Trophoblast cell (in vitro differentiated cells and primary cell): ENCODE measurements around the gene HTT.

Source experiments
- DNase-seq, 2 donors: peaks; one replicate each; pipeline ENCODE4 v3.0.0-alpha.2; 2016
- H2AFZ ChIP-seq: 2 replicates; pipeline ENCODE4 v1.6.1; 2013; ENCODE audit warnings: low read length, moderate library complexity, mild to moderate bottlenecking; ENCODE audit not compliant: insufficient read depth, poor library complexity
- H2AK5ac ChIP-seq: 2 replicates; pipeline ENCODE4 v1.6.1; 2013; ENCODE audit warnings: mild to moderate bottlenecking, low read length
- H2BK120ac ChIP-seq: 2 replicates; pipeline ENCODE4 v1.6.1; 2013; ENCODE audit warnings: low read length, mild to moderate bottlenecking, moderate library complexity; ENCODE audit not compliant: insufficient read depth, poor library complexity
- H2BK12ac ChIP-seq: 2 replicates; pipeline ENCODE4 v1.6.1; 2013; ENCODE audit warnings: mild to moderate bottlenecking, low read length, moderate library complexity
- H2BK5ac ChIP-seq: 2 replicates; pipeline ENCODE4 v1.6.1; 2013; ENCODE audit warnings: low read length, low read depth, moderate library complexity, mild to moderate bottlenecking; ENCODE audit not compliant: poor library complexity
- H3K14ac ChIP-seq: 2 replicates; pipeline ENCODE4 v1.6.1; 2013; ENCODE audit warnings: mild to moderate bottlenecking, low read length
- H3K18ac ChIP-seq: 2 replicates; pipeline ENCODE4 v1.6.1; 2013; ENCODE audit warnings: mild to moderate bottlenecking, low read length
- H3K23ac ChIP-seq: 2 replicates; pipeline ENCODE4 v1.6.1; 2013; ENCODE audit warnings: low read length
- H3K27ac ChIP-seq: 2 replicates; pipeline ENCODE4 v1.5.1; 2013; ENCODE audit warnings: low read depth, mild to moderate bottlenecking, inconsistent platforms, low read length, moderate library complexity
- H3K27me3 ChIP-seq: 2 replicates; pipeline ENCODE4 v1.6.1; 2013; ENCODE audit warnings: inconsistent platforms, mild to moderate bottlenecking, low read length, moderate library complexity; ENCODE audit not compliant: insufficient read depth
- H3K36me3 ChIP-seq, 2 experiments: 1 replicate in 1 of 2; 2 replicates in 1 of 2; pipeline ENCODE4 v1.6.1; 2013; ENCODE audit warnings: low read length in 2 of 2, mild to moderate bottlenecking in 2 of 2, moderate library complexity in 1 of 2; ENCODE audit not compliant: insufficient read depth in 2 of 2, control insufficient read depth in 1 of 2
- H3K4ac ChIP-seq: 2 replicates; pipeline ENCODE4 v1.6.1; 2013; ENCODE audit warnings: low read depth, mild to moderate bottlenecking, low read length, moderate library complexity
- H3K4me1 ChIP-seq, 2 experiments: 1 replicate in 1 of 2; 2 replicates in 1 of 2; pipeline ENCODE4 v1.6.1; 2013; ENCODE audit warnings: low read length in 2 of 2, mild to moderate bottlenecking in 2 of 2, moderate library complexity in 1 of 2; ENCODE audit not compliant: insufficient read depth in 2 of 2, control insufficient read depth in 1 of 2
- H3K4me2 ChIP-seq: 2 replicates; pipeline ENCODE4 v1.6.1; 2013; ENCODE audit warnings: inconsistent platforms, mild to moderate bottlenecking, low read length, moderate library complexity
- H3K4me3 ChIP-seq: 2 replicates; pipeline ENCODE4 v1.5.1; 2013; ENCODE audit warnings: mild to moderate bottlenecking, low read depth, low read length, inconsistent platforms
- H3K79me1 ChIP-seq: one replicate; pipeline ENCODE4 v1.6.1; 2013; ENCODE audit warnings: low read length
- H3K79me2 ChIP-seq: 2 replicates; pipeline ENCODE4 v1.6.1; 2013; ENCODE audit warnings: low read length, mild to moderate bottlenecking; ENCODE audit not compliant: control insufficient read depth, insufficient read depth, poor library complexity
- H3K9ac ChIP-seq: 2 replicates; pipeline ENCODE4 v1.6.1; 2013; ENCODE audit warnings: mild to moderate bottlenecking, low read length
- H3K9me3 ChIP-seq: 2 replicates; pipeline ENCODE4 v1.6.1; 2013; ENCODE audit warnings: low read depth, mild to moderate bottlenecking, control low read depth, inconsistent platforms, low read length; ENCODE audit not compliant: insufficient read depth
- H4K12ac ChIP-seq: 2 replicates; pipeline ENCODE4 v1.6.1; 2013; ENCODE audit warnings: low read depth, mild to moderate bottlenecking, low read length, moderate library complexity
- H4K8ac ChIP-seq: 2 replicates; pipeline ENCODE4 v1.6.1; 2013; ENCODE audit warnings: low read depth, mild to moderate bottlenecking, low read length, moderate library complexity
- H4K91ac ChIP-seq: one replicate; pipeline ENCODE4 v1.6.1; 2013; ENCODE audit warnings: low read depth, mild to moderate bottlenecking, low read length, moderate library complexity
- WGBS: extraction: QIAGEN DNeasy Blood & Tissue Kit; methylation state at CpG from one replicate; pipeline ENCODE4 v1.1.7; 2013; ENCODE audit warnings: missing lambda C conversion rate; ENCODE audit not compliant: insufficient read length, insufficient coverage; ENCODE audit errors: extremely low coverage; 5-methylcytosine and 5-hydroxymethylcytosine counted together

The HTT gene

GRCh38 chr4:3284734-3285557 lies 210.5 kb downstream of the HTT start:
- no peaks in the 10 kb centered on the region for H3K36me3 ChIP-seq
- H3K4me3 ChIP-seq = no peak overlapping the region
- no peak overlapping the region for H3K9ac ChIP-seq
- no peak overlapping the region for H2BK120ac ChIP-seq
- no peaks in the 10 kb centered on the region for H3K27me3 ChIP-seq
- H2AK5ac ChIP-seq = no peak overlapping the region
- H3K79me2 ChIP-seq = no peaks in the 10 kb centered on the region
- H3K18ac ChIP-seq = no peak overlapping the region
- H3K23ac ChIP-seq = no peak overlapping the region
- peaks cover 10 to 12% of the 10 kb centered on the region in 2 experiments for H3K4me1 ChIP-seq
- H3K4ac ChIP-seq = no peak overlapping the region
- peak in 1 of 2 donors; percentile 18 for DNase-seq
- H4K12ac ChIP-seq = no peak overlapping the region
- H4K8ac ChIP-seq = no peak overlapping the region
- H3K79me1 ChIP-seq = peaks cover 2% of the 10 kb centered on the region
- no peak overlapping the region for H2BK5ac ChIP-seq
- no peak overlapping the region for H3K27ac ChIP-seq
- no peak overlapping the region for H2AFZ ChIP-seq
- H2BK12ac ChIP-seq = no peak overlapping the region
- peaks cover 10% of the 10 kb centered on the region for H3K9me3 ChIP-seq
- no CpG with 5 or more reads among the region's 24 CpGs for WGBS
- no peak overlapping the region for H4K91ac ChIP-seq
- H3K4me2 ChIP-seq = no peak overlapping the region
- H3K14ac ChIP-seq = no peak overlapping the region

DNA sequence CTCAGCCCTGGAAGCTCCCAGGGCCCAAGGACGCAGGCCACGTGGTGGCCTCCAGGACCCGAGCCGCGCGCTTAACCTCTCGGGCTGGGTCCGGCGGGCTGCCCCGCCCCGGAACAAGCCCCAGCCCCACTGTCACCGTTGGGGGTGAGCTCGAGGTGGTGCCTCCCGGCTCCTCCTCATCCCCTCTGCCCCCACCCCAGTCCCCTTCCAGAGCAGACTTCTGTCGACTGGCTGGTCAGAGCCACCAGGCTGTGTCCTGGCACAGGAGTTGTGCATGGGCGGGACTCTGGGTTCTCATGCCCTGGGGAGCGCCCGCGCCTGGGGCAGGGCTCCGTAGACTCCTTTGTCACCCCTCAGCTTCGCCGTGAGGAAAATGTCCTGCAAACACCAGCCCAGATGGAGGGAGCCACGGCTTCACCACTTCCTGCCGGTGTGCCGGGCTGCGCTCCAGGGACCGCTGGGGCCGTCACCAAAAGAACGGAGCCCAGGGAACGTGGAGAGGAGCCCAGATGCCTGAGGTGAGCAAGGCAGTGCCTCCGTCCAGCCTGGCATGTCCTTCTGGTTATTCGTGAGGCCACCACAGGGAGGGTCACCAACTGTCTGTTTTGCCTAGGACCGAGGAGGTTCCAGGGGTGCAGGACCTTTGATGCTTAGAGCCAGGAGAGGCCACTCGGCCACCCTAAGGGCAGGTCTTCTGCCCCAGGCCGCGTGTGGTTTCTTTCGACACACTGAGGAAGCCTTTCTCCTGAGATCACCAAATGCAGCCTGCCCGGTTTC lies 211.3 kb downstream of the HTT start:
- Histone ChIP-seq H2AFZ (no peak overlapping the region), H3K18ac (no peak overlapping the region), H3K9ac (no peak overlapping the region), H3K14ac (no peak overlapping the region), H3K4me1 (peaks cover 10% of the 10 kb centered on the region in 2 experiments), H3K9me3 (peaks cover 7% of the 10 kb centered on the region), H4K91ac (no peak overlapping the region), H2BK120ac (no peak overlapping the region), H2BK5ac (no peak overlapping the region), H3K4ac (no peak overlapping the region), H3K79me2 (no peaks in the 10 kb centered on the region), H3K4me2 (no peak overlapping the region), H3K36me3 (no peaks in the 10 kb centered on the region), H2AK5ac (no peak overlapping the region), H4K8ac (no peak overlapping the region), H3K79me1 (peaks cover 2% of the 10 kb centered on the region), H3K27me3 (no peaks in the 10 kb centered on the region), H4K12ac (no peak overlapping the region), H2BK12ac (no peak overlapping the region), H3K27ac (no peak overlapping the region), H3K23ac (no peak overlapping the region), H3K4me3 (no peak overlapping the region)
- WGBS = no CpG with 5 or more reads among the region's 38 CpGs
- DNase-seq = peak; percentile 81 to 84

- Histone ChIP-seq H3K14ac (no peak overlapping the region), H3K23ac (no peak overlapping the region), H3K4ac (no peak overlapping the region), H3K18ac (no peak overlapping the region), H2BK5ac (no peak overlapping the region), H3K4me2 (no peak overlapping the region), H2BK120ac (peak overlapping the region; percentile 7), H3K9ac (no peak overlapping the region), H3K27me3 (no peaks in the 10 kb centered on the region), H2AK5ac (no peak overlapping the region), H4K12ac (no peak overlapping the region), H3K36me3 (no peaks in the 10 kb centered on the region), H2AFZ (no peak overlapping the region), H3K4me3 (no peak overlapping the region), H2BK12ac (no peak overlapping the region), H4K91ac (no peak overlapping the region), H3K9me3 (peaks cover 5% of the 10 kb centered on the region), H3K27ac (peak overlapping the region; percentile 24), H3K4me1 (peaks cover 10 to 13% of the 10 kb centered on the region in 2 experiments), H3K79me2 (no peaks in the 10 kb centered on the region), H4K8ac (no peak overlapping the region), H3K79me1 (peaks cover 2% of the 10 kb centered on the region)
- peak; percentile 8 to 41 for DNase-seq
- WGBS = no CpG with 5 or more reads among the region's 32 CpGs
Observed at GRCh38 chr4:3286335-3287175, 212.1 kb downstream of the HTT start.

DNA sequence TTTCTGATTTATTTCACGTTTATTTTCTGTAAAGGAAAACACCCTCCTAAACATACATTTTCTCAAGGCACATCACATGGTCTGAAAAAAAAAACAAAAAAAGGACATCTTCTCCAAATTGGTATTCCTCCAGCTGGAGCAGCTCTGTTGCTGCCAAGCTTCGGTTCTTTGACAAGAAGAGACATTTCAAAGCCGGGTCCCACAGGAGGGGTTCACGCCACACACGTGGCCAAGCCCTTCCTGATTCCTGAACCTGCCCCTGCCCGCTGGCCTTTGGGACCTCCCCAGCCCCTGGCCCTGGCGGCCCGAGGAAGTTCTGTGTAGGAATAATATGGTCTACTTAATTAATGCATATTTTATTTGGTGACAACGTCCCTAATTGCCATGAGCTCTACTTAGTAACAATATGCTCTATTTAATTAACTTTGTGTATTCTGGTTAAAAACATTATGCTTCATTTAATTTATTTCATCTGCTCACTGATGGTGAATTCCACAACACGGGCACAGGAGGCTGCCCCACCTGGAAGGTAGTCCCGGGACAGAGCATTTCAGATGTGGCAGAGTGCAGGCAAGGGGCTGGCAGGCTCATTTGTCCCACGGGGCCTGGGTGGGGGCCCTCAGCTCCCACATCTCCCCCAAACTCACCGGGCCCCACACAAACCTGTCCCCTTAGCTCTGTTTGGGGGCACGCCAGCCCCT lies 212.9 kb downstream of the HTT start:
- no peak overlapping the region for H2AFZ ChIP-seq
- H3K36me3 ChIP-seq = no peaks in the 10 kb centered on the region
- no peak overlapping the region for H4K12ac ChIP-seq
- H3K14ac ChIP-seq = no peak overlapping the region
- DNase-seq = no peak
- no peak overlapping the region for H4K8ac ChIP-seq
- H2BK120ac ChIP-seq = no peak overlapping the region
- H3K4me2 ChIP-seq = no peak overlapping the region
- H3K9ac ChIP-seq = no peak overlapping the region
- WGBS = no CpG with 5 or more reads among the region's 14 CpGs
- H3K79me1 ChIP-seq = peaks cover 4% of the 10 kb centered on the region
- H3K18ac ChIP-seq = no peak overlapping the region
- no peak overlapping the region for H2BK12ac ChIP-seq
- no peaks in the 10 kb centered on the region for H3K27me3 ChIP-seq
- H2AK5ac ChIP-seq = no peak overlapping the region
- H3K79me2 ChIP-seq = no peaks in the 10 kb centered on the region
- H3K4me3 ChIP-seq = no peak overlapping the region
- peaks cover 5% of the 10 kb centered on the region for H3K9me3 ChIP-seq
- no peak overlapping the region for H4K91ac ChIP-seq
- no peak overlapping the region for H3K4ac ChIP-seq
- no peak overlapping the region for H3K27ac ChIP-seq
- H3K23ac ChIP-seq = no peak overlapping the region
- H3K4me1 ChIP-seq = peaks cover 10 to 21% of the 10 kb centered on the region in 2 experiments
- H2BK5ac ChIP-seq = no peak overlapping the region
